Ramos (cell line): ENCODE results near the gene AOPEP.

Experiments used
- in situ Hi-C: fragments of 300-500 bp; cut with MboI; formaldehyde crosslinking; loops from one replicate; pipeline ENCODE4 v1.14.3; 2022; ENCODE audit warnings: low sequenced_read_pairs; ENCODE audit not compliant: unreplicated experiment

The AOPEP gene

DNA sequence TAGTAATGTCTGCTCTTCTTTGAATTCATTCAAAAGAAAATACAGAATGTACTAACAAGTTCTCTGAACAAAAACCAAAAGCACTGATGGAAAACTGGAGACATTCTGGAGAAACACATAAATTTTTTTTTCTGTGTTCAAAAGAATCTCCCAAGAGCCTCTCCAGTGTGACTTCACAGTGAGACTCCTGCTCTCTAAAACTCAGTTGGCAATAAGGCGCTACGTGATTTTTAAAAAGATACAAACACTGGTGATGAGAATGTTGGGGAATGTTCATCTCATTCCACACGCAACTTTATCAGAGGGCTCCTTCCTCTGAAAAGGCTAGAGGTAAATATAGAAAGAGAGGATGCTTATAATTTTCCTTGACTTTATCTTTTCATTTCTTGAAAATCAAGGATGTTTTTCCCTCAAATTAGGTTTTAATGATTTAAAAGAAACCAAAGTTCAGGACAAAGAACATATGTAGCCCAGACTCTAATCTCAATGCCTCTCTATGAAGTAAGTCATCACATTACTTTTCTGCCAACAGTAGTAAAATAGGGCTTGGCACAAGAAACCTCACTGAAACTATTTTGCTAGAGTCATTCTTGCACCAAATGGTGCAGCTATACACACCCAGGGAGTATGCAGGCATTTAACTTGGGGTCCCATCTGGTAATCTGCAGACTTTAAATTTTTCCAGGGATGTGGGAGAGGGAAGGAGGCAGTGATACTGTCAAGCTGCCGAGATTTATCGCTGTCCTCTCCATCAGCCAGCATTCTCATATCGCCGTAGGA is 12.9 kb upstream of the AOPEP start:
- in situ Hi-C loops: no loop called here

DNA sequence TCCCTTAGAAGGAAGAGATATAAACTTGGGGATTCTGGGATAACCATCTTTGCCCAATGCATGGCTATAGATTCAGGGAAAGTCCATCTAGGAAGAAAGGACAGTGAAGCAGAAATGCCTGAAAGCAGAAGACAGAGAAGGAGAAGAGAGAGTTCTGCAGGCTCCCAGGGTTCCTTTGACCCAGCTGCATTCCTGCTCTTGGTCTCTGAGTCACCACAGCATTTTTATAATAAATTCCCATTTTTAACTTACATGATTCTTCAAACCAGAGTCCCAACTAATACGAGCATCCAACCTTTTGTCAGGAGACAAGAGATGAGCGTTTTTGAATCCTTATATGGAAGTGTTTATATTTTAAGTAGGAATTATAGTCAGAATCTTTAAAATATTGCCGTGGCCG is 12.0 kb upstream of the AOPEP start:
- in situ Hi-C loops: no loop called here

DNA sequence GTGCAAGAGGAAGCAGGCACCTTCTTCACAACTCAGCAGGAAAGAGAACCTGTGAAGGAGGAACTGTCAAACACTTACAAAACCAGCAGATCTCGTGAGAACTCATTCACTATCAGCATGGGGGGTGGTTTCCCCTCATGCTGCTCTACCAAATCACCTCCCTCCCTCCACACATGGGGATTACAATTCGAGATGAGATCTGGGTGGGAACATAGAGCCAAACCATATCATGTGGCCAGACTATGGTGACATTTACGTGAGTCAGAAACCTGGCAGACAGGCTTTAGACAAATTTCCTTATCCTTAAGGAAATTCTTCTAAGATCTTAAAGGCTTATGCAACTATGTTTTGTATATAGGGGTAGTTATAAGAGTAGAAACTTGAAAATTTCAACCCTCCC is 8.7 kb upstream of the AOPEP start:
- in situ Hi-C loops: no loop called here

DNA sequence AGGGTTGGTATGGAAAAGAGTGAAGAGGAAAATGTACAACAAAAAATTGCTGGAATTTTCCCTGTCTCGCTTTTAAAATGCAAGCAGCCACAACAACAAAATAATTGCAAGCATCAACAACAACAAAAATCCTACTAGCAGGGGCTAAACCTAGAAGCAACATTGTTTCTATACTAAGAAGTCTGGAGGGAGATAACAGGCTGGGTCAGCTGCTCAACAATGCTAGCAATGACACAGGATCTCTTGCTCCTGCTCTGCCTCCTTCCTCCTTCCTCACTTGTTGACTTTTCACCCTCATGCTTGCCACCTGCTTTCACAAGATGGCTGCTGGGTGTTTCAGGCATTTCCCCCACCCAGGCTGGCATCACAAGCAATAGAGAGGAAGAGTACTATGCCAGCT is 7.6 kb upstream of the AOPEP start:
- in situ Hi-C loops: no loop called here

DNA sequence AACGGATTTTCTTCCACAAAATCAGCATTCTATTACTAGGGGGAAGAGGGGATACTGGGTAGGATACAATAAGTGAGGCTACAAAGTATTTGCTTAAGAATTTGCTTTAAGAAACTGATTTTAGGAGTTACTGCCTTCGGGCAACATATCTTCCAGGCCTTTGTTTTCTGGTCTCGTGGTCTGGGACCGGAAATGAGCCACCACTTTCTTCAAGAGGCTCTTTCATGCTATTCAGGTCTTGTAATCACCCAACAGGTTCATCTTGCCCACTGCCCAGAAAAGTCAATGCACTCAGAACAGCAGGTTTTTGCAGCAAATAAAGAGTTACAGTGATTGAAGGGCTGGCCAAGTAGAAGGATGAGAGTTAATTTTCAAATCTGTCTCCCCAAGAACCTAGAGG is 6.6 kb upstream of the AOPEP start:
- in situ Hi-C loops: no loop called here

DNA sequence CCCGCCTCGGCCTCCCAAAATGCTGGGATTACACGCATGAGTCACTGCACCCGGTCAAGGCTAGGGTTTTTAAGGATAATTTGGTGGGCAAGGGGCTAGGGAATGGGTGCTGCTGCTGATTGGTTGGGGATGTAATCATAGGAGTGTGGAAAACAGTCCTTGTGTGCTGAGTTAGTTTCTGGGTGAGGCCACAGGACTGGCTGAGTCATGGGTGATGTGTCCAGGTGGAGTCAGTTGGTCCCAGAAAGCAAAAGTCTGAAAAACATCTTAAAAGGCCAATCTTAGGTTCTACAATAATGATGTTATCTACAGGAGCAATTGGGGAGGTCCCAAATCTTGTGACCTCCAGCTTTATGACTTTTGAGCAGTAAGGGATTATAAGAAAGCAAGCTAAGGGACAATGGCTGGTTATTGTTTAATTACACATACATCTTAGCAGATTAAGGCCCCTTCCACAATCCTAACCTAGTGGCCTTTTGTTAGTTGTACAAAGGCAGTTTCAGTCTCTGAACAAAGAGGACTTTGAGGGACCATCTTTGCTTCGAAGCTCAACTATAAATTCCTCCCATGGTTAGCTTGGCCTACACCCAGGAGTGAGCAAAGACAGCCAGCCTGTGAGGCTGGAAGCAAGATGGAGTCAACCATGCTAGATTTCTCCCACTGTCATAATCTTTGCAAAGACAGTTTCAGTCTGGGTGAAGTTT is 5.5 kb upstream of the AOPEP start:
- in situ Hi-C loops: no loop called here

DNA sequence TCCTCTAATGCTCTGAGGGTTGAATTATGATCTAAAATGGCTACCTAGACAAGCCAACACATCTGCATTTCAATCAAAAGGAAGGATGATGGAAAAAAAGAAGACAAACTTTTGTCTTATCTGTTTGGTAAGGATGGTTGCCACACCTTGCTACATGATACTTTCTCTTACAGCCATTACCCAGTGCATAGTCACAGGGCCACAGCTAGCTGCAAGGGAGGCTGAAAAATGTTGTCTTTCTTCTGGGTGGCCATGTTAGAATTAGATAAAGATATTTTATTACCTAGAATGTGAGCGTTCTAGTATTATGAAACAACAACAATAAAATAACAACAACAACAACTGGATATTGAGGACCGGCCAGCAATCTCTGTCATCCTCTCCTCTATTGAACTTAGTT is 4.7 kb upstream of the AOPEP start:
- in situ Hi-C loops: no loop called here

DNA sequence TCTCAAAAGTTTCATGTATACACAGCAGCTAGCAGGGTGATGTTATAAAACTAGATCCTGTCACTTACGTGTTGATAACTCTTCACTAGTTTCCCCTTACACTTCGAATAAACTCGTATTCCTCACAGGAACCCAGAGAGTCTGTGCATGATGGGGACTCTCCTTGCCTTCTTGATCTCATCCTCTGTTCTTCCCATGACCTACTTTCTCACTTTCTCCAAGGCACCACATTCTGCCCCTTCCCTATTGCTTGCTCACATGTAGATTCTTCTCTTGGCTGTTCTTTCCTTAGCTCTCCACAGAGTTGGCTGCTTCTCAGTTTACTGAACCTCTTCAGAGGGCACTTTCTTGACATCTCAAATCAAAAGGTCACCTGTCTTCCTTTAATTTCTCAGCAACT is 1.2 kb upstream of the AOPEP start:
- in situ Hi-C loops: no loop called here

DNA sequence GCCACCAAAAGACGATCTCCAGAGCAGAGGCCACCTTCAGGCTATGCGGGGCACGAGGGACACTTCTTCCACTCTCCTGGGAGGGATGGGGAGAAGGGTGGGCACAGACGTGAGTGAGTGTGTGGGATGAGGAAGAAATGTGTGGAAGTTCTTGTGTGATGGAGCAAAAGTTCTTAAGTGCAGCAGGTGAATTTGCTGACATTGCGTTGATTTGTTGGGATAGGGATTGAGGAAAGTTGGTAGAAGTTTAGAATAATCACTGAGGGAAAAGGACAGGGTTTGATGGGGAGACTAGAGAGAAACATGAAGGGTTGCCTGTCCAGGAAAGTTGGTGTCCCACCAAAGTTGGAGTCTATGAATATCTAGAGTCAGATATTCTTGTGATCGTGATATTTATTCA is 2.2 kb downstream of the AOPEP start:
- in situ Hi-C loops: no loop called here

DNA sequence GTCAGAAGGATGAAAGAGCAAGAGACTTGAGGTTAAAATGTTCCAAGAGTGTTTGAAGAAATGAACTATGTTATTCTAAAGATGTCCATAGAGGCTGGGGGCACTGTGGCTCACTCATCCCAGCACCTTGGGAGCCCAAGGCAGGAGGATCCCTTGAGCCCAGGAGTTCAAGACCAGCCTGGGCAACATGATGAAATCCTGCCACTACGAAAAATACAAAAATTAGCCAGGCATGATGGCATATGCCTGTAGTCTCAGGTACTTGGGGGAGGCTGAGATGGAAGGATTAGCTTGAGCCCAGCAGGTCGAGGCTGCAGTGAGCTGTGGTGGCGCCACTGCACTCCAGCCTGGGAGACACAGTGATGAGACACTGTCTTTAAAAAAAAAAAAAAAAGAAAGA is 2.7 kb downstream of the AOPEP start:
- in situ Hi-C loops: no loop called here

DNA sequence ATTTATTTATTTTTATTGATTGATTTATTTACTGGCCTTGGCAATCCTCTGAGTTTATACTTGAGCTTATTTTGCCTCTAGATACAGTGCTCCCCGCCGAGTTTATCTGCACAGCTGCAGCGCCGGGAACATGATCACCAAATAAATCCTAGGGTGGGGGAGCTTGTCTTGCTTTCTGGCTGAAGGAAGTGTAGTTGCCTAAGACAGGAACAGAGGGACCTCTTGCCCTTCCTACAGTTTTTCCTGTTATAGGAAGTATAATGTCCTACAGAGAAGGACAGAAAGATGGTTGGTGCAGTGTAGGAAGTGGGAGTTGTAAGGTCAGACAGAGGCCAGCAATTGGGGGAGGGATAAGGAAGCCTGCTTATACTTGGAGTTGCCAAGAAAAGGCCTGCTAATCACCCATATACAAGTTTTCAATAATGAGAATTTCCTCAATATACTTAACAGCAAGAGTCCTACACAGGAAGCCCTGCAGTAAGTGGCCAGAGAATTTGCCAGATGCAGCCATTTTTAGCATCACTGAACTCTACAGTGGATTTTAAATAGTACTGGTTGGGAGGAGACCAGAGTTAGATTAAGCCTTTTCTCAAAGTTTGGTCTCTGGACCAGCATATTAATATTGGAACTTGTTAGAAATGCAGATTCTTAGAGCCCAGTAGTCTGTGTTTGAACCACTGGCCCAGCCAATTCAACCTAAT is 7.7 kb downstream of the AOPEP start:
- in situ Hi-C loops: no loop called here

DNA sequence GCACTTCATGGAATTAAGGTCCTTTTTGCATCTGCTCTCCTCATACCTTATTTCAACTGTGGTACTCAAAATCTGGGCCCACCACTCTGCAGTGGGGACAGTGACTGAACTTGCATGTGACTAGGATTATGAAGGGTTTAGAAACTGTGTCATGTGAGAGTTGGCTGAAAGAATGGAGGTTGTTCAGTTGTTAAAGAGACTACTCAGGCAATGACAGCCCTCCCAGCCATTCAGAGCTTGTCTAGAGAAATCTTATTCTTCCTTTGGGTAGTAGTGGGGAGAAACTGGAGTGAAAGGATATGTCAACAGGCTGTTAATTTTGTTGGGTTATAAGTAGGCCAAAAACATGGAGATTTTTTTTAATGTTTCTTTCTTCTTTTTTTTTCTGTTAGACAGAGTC is 10.3 kb downstream of the AOPEP start:
- in situ Hi-C loops: no loop called here

DNA sequence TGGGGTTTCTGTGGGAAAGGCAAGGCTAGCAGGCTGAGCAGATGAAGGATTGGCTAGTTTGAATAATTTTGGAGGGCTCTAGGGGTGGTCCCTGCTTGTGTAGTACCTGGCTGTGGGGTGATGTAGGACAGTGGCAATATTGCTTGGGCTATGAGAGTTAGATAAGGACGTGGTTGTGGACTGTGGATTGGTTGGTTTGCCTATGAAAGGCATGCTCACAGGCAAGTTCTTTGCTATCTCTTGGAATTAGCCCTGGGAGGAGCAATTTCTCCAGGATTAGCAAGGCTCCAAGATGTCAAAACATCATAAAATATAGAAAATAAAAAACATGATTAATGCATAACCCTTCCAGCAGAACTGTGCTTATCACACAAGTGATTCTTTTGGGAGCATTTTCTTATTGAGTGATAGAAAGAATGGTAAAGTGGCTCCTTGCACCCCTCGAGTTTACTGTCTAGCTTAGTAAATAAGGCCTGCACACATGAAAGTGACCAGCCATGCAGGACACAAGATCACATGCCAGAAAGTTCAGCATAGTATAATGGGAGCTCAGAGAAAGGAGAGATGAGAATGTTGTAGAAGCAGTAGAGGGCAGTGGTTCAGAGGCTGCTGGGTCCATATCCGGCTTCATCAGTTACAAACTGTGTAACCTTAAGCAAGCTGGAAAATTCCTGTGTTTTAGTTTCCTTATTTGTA is 13.8 kb downstream of the AOPEP start:
- in situ Hi-C loops: no loop called here

DNA sequence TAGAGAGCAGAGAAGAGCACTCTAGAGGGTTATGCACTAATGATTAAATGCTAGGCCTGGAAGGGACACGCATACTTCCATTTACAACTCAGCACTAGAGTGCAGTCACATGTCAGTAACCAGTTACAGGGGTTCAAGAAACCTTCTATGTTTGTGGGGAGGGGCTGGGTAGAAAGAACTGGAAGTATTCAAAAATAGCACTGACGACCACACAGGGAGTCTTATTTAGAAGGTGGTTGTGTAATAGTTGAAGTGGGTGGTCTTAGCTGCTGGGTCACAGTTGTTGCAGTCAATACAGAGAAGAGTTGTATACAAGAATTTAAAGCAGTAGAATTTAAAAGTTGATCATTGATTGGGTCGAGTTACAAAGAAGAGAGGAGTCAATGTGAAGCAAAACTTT is 15.4 kb downstream of the AOPEP start:
- in situ Hi-C loops: no loop called here

DNA sequence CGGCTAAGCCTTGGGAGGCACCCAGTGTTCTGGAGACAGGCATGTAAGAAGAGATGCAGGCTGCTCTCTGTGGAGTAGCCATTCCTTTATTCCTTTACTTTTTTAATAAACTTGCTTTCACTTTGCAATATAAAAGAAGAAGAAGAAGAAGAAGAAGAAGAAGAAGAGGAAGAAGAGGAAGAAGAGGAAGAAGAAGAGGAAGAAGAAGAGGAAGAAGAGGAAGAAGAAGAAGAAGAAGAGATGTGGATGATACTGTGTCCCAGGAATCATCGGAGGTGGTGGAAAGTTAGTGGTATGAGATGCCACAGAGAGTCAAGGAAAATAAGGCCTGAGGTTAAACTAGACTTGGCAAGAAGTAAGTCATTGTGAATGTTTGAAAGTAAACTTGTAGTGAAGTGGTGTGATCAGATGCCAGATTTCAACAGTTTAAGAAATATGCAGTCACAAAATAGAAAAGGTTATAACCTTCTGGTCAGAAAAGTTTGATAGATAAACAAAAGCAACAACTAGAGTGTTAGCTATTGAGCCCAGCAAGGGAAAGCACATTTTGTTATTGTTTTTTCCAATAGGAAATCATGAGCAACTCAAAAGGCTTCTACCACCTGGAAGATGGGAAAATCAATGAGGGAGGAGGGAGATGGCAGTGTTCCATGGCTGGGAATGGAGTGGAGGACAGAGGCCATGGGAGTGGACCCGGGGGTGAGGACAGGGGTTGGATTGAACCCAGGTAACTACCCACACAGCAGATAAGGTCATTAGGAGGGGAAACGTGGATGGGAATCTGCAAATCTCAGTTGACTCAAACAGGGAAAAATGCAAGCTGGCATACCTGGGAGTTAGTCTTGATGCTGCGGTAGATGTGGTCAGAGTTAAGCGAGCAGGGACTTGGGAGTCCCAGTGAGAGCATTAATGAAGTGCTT is 16.8 kb downstream of the AOPEP start:
- in situ Hi-C loops: no loop called here

DNA sequence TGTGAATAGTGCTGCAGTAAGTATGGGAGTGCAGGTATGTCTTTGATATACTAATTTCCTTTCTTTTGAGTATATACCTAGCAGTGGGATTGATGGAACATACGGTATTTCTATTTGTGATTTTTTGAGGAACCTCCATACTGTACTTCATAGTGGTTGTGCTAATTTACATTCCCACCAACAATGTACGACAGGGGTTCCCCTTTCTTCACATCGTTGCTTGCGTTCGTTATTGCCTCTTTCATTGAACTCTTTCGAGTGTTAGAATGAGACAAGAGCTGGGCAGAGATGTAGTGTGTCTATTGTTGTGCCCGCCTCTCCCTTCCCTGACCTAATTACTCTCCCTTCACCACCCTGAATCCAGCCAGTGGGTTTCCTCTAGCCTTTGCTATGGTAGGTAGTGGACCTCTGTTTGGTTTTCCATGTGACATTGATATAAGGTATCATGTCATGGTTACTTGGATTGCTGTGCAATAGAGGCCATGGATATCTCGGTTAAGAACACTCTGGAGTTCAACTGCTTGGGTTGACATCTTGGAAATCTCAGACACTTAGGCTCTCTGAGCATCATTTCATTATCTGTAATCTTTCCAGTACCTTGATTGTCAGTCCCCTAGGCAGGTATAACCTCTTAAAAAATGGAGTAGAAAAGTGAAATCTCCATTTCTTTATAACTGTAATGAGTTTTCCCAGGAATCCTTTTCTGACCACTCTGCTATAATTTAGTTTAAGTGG is 19.5 kb downstream of the AOPEP start:
- in situ Hi-C loops: no loop called here

DNA sequence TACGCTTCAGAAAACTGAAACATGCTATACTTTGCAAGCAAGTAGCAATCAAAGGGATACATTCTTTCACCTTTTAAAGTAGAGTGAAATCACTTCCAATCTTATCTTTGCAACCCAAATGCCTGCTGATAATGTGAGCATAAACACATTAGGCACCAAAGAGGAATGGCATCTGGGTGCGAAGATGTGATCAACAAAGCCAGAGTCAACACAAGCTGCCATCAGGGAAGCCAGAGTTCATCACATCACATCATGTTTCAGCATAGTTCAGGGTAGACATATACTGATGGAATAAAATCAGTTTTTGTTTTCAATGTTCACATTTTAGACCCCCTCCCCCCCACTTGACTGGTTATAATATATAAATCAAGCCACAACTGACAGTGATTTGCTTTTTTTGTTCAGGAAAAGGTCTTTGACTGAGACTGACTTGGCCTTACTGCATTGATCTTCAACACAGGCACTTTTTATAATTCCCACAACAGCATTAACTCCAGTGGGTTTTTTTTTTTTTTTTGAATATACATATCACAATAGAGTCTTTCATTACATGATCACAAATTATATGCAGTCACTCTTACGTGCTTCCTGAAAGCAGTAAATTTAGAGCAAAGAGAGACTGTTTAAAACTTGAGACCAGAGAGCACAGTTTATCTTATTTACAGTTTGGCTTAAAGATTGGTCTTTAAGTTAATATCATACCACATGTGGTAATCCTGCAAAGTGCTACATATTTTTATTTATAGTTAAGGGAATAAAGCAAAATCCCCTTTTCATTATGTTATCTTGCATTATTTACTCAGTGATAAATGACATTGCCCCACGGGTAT is 20.3 kb downstream of the AOPEP start:
- in situ Hi-C loops: no loop called here

DNA sequence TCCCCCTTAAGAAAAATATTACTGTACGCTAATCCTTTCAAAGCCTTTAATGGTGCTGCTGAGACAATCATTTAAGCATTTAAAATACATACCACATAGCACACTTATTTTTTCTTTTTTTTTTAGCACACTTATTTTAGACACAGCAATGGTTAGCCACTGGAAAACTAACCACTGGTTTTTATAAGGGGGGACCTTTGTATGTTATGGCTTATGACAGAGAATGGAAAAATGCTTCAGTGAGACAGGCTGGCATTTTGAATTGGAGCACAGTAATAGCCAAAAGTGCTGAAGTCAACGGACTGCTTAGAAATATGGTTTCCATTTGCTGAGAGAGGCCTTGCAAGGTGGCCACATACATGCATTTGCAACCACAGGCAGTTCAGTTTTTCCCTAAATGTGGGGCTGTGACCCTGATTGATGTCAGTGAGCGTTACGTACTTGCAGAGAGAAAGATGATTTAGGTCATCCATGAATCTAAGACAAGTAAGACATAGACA is 28.5 kb downstream of the AOPEP start:
- in situ Hi-C loops: no loop called here
